A673 (cell line): ENCODE results near the gene SYTL3. TPM values are rescaled to one million over a fixed set of nuclear protein-coding genes. Genes with fewer than 3 reads are reported as not detected.

Source experiments
- BruUV-seq: library from RNA; stranded (reverse); fragments of 400-500 nt; replicated peaks from 2 replicates; lab custom pipeline; 2021; lab: Mats Ljungman, UMichigan
- CTCF ChIA-PET: fragments of 300-600 bp; sonication (Branson Sonifier 250); formaldehyde crosslinking; loops from one replicate; lab custom pipeline; 2022; ENCODE audit warnings: antibody characterized with exemption; lab: Charles Lee
- POLR2A ChIA-PET: fragments of 300-600 bp; sonication (Branson Sonifier 250); formaldehyde crosslinking; loops from one replicate; lab custom pipeline; 2022; ENCODE audit warnings: antibody characterized with exemption; ENCODE audit not compliant: low non-redundant PET; lab: Charles Lee
- DNase-seq: peaks from one replicate; pipeline ENCODE4 v3.0.0-alpha.2; 2015; ENCODE audit warnings: low spot score
- H3K27ac ChIP-seq: fragments of 200-600 bp; sonication (generic); 2 replicates; pipeline ENCODE4 v1.5.1; 2016; ENCODE audit warnings: mixed run types, low read depth, mild to moderate bottlenecking, mixed read lengths, antibody characterized with exemption, low read length; ENCODE audit not compliant: poor library complexity, severe bottlenecking
- H3K27me3 ChIP-seq: fragments of 200-600 bp; sonication (generic); replicated peaks from 2 replicates; pipeline ENCODE4 v1.6.1; 2017; ENCODE audit warnings: mixed run types, low read depth, mild to moderate bottlenecking, mixed read lengths, antibody characterized with exemption, low read length; ENCODE audit not compliant: insufficient read depth, poor library complexity
- H3K36me3 ChIP-seq: fragments of 200-600 bp; sonication (generic); 2 replicates; pipeline ENCODE4 v1.6.1; 2016; ENCODE audit warnings: mixed run types, mild to moderate bottlenecking, mixed read lengths, antibody characterized with exemption, low read length; ENCODE audit not compliant: insufficient read depth, poor library complexity, severe bottlenecking
- H3K4me1 ChIP-seq: fragments of 200-600 bp; sonication (generic); 2 replicates; pipeline ENCODE4 v1.6.1; 2017; ENCODE audit warnings: mixed run types, mild to moderate bottlenecking, mixed read lengths, antibody characterized with exemption, low read length; ENCODE audit not compliant: insufficient read depth, poor library complexity, severe bottlenecking
- H3K4me3 ChIP-seq: fragments of 200-600 bp; sonication (generic); 2 replicates; pipeline ENCODE4 v1.5.1; 2016; ENCODE audit warnings: low read depth, mixed run types, mild to moderate bottlenecking, mixed read lengths, low read length; ENCODE audit not compliant: poor library complexity, severe bottlenecking
- H3K9me3 ChIP-seq: fragments of 200-600 bp; sonication (generic); 2 replicates; pipeline ENCODE4 v1.6.1; 2016; ENCODE audit warnings: mixed run types, low read depth, mild to moderate bottlenecking, mixed read lengths, antibody characterized with exemption, low read length; ENCODE audit not compliant: poor library complexity, severe bottlenecking
- EZH2 ChIP-seq: fragments of 200-600 bp; sonication (generic); IDR thresholded peaks from 2 replicates; pipeline ENCODE4 v1.6.1; 2017; ENCODE audit warnings: borderline replicate concordance, low read depth, mild to moderate bottlenecking, mixed read lengths, antibody characterized with exemption, low read length; ENCODE audit not compliant: poor library complexity, severe bottlenecking
- intact Hi-C: fragments of 100-400 bp; cut with micrococcal nuclease; formaldehyde crosslinking; loops from one replicate; pipeline ENCODE4 v1.10.0; 2022; ENCODE audit not compliant: unreplicated experiment
- total RNA-seq: library from RNA; stranded (reverse); gene quantifications from 2 replicates; pipeline ENCODE4 v1.2.3, GENCODE V29; 2021
- TF ChIP-seq, protein P1 (sequence below): fragments of 300-800, 200-600 bp; sonication (generic); conservative IDR thresholded peaks from 2 replicates; pipeline ENCODE4 v1.5.1; 2017; ENCODE audit warnings: low read depth, mild to moderate bottlenecking, antibody characterized with exemption, low read length, moderate library complexity, mixed read lengths

Gene SYTL3
- total RNA-seq, 1 experiment from 2014 or later = 0.82 TPM

DNA sequence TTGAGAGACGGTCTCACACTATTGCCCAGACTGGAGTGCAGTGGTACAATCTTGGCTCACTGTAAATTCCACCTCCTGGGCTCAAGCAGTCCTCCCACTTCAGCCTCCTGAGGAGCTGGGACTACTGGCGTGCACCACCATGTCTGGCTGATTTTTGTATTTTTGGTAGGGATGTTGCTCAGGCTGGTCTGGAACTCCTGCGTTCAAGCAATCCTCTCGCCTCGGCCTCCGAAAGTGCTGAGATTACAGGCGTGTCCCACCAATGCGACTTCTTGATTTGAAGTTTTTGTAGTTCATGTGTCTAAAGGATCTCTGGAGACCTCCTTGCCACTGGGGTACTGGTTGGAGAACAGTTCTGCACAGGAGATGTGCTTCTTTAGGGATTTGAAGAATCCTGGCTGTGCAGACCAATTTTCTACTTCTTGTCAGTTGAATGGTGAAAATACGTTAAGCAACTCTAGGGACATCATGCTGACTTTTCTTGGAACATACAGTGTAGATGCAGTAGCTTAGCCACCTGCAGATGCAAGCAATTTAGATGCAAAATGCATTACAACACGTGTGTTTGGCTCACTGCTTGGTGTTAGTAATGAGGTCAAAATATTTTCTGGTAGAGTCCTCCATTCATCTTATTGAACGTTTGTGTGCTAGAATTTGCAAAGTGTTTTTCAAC is 28.2 kb downstream of the SYTL3 start:
- H3K36me3 ChIP-seq = no peaks in the 10 kb centered on the region
- H3K4me1 ChIP-seq = no peaks in the 10 kb centered on the region
- ChIA-PET POLR2A (interaction anchor here (0.7 kb wide), 1 partner anchor 176 kb away, joined by 9 read pairs; no protein-coding TSS in a partner anchor), CTCF (no interaction called here)
- H3K27me3 ChIP-seq = no peaks in the 10 kb centered on the region
- intact Hi-C loops = no loop called here
- no peak for TF ChIP-seq EZH2
- TF ChIP-seq, protein P1, sequence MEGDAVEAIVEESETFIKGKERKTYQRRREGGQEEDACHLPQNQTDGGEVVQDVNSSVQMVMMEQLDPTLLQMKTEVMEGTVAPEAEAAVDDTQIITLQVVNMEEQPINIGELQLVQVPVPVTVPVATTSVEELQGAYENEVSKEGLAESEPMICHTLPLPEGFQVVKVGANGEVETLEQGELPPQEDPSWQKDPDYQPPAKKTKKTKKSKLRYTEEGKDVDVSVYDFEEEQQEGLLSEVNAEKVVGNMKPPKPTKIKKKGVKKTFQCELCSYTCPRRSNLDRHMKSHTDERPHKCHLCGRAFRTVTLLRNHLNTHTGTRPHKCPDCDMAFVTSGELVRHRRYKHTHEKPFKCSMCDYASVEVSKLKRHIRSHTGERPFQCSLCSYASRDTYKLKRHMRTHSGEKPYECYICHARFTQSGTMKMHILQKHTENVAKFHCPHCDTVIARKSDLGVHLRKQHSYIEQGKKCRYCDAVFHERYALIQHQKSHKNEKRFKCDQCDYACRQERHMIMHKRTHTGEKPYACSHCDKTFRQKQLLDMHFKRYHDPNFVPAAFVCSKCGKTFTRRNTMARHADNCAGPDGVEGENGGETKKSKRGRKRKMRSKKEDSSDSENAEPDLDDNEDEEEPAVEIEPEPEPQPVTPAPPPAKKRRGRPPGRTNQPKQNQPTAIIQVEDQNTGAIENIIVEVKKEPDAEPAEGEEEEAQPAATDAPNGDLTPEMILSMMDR = no peak
- H3K9me3 ChIP-seq = no peaks in the 10 kb centered on the region
- H3K27ac ChIP-seq = no peak overlapping the region
- no peak for DNase-seq
- no TSS peak for BruUV-seq
- no peak overlapping the region for H3K4me3 ChIP-seq

DNA sequence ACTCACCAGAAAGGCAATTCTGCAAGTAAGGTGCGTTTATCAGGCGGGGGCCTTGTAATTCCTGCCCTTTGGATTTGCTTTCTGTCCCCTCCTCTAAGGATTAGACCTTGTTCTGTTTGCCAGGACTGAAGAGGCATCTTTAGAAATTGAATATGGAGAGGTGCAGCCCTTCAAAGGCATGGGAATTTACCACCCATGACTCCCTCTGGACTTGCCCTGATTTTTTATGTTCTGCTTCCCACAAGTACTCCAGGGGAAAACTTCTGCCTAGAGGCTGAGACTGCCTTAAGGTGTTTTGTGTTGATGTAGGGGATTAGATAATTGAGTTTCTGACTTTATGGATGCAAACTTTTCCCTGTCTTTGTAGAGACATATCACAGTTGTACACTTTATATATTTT is 30.2 kb downstream of the SYTL3 start:
- no TSS peak for BruUV-seq
- intact Hi-C loops = no loop called here
- no peak for TF ChIP-seq EZH2
- Histone ChIP-seq H3K36me3 (no peaks in the 10 kb centered on the region), H3K4me3 (no peak overlapping the region), H3K27ac (no peak overlapping the region), H3K27me3 (no peaks in the 10 kb centered on the region), H3K9me3 (no peaks in the 10 kb centered on the region), H3K4me1 (no peaks in the 10 kb centered on the region)
- DNase-seq = no peak
- ChIA-PET CTCF (no interaction called here), POLR2A (no interaction called here)

DNA sequence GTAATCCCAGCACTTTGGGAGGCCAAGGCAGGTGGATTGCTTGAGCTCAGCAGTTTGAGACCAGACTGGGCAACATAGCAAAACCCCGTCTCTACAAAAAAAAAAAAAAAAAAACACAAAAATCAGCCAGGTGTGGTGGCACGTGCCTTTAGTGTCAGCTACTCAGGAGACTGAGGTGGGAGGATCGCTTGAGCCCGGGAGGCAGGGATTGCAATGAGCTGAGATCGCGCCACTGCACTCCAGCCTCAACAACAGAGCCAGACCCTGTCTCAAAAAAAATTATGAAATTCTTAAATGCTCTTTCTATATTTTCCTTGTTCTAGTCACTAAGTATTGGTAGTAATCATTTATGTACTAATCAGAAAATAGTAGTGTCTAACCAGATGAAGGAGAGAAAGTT is 30.6 kb downstream of the SYTL3 start:
- ChIA-PET CTCF (no interaction called here), POLR2A (no interaction called here)
- H3K4me1 ChIP-seq = no peaks in the 10 kb centered on the region
- no peak overlapping the region for H3K4me3 ChIP-seq
- no peak for DNase-seq
- BruUV-seq = no TSS peak
- H3K36me3 ChIP-seq = no peaks in the 10 kb centered on the region
- TF ChIP-seq, protein P1 = no peak
- TF ChIP-seq EZH2 = no peak
- no peaks in the 10 kb centered on the region for H3K9me3 ChIP-seq
- no peak overlapping the region for H3K27ac ChIP-seq
- no peaks in the 10 kb centered on the region for H3K27me3 ChIP-seq
- intact Hi-C loops = no loop called here

DNA sequence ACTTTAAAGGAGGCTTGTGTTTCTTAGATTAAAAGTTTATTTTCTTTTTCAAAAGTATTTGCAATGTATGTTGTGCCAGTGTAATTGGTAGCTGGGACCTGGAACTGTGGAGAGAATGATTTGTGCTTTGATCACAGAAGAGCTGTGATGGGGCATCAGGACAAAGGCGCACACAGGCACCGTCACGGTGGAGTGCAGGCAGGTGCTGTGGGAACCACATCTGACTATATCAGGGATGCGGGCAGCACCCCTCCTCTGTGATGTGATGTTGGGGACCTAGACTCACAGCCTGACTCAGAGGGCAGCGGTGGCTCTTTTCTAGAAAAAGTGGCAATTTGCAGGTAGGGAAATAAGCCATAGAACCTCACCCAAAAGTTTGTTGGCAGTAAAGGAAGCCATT is 34.5 kb downstream of the SYTL3 start:
- Histone ChIP-seq H3K9me3 (no peaks in the 10 kb centered on the region), H3K27ac (no peak overlapping the region), H3K27me3 (no peaks in the 10 kb centered on the region), H3K4me3 (no peak overlapping the region), H3K36me3 (no peaks in the 10 kb centered on the region), H3K4me1 (no peaks in the 10 kb centered on the region)
- no TSS peak for BruUV-seq
- DNase-seq = no peak
- no peak for TF ChIP-seq EZH2
- TF ChIP-seq, protein P1 = no peak
- CTCF ChIA-PET = no interaction called here
- POLR2A ChIA-PET = no interaction called here
- intact Hi-C loops = no loop called here
